Heart right ventricle (tissue), 16 donors: ENCODE results near the gene KCTD10. TPM values are rescaled to one million over a fixed set of nuclear protein-coding genes. Genes with fewer than 3 reads are reported as not detected.

ENCODE experiments used
- ATAC-seq, 8 donors: fragments of 200-7000 bp; cut with Tn5 transposase; one replicate each; pipeline ENCODE4 v1.9.1; 2020; ENCODE audit warnings: mild to moderate bottlenecking in 8 of 8, moderate library complexity in 8 of 8, moderate number of reproducible peaks in 1 of 8
- DNase-seq, 2 donors: peaks; one replicate each; pipeline ENCODE4 v3.0.0-alpha.2; 2020
- H3K27ac ChIP-seq, 10 donors: fragments of 200-600 bp; sonication (generic) in 2 of 10; one replicate each; pipeline versions ENCODE4 v1.5.0 to v1.8.0; 2020 to 2022; ENCODE audit warnings: mild to moderate bottlenecking in 3 of 10
- H3K27me3 ChIP-seq, 7 donors: fragments of 200-600 bp; one replicate each; pipeline ENCODE4 v1.8.0; 2021 to 2022; ENCODE audit warnings: mild to moderate bottlenecking in 2 of 7
- H3K36me3 ChIP-seq, 9 donors: fragments of 200-600 bp; sonication (generic) in 1 of 9; one replicate each; pipeline versions ENCODE4 v1.5.0 to v1.8.0; 2020 to 2022; ENCODE audit warnings: mild to moderate bottlenecking in 2 of 9
- H3K4me1 ChIP-seq, 9 donors: fragments of 200-600 bp; sonication (generic) in 1 of 9; one replicate each; pipeline versions ENCODE4 v1.5.0 to v1.8.0; 2020 to 2022; ENCODE audit warnings: mild to moderate bottlenecking in 4 of 9
- H3K4me3 ChIP-seq, 10 donors: fragments of 200-600 bp; sonication (generic) in 2 of 10; one replicate each; pipeline versions ENCODE4 v1.5.0 to v1.8.0; 2020 to 2022; ENCODE audit warnings: mild to moderate bottlenecking in 7 of 10, moderate library complexity in 2 of 10
- H3K9me3 ChIP-seq, 11 donors: fragments of 200-600 bp in 10 of 11; sonication (generic) in 2 of 11; one replicate each; pipeline versions ENCODE4 v1.5.0 to v1.8.0; 2013 to 2022; ENCODE audit warnings: mild to moderate bottlenecking in 2 of 11, control low read depth in 1 of 11, moderate library complexity in 1 of 11
- CTCF ChIP-seq, 9 donors: fragments of 200-600 bp; sonication (generic) in 2 of 9; IDR thresholded peaks; one replicate each; pipeline versions ENCODE4 v1.5.0 to v1.8.0; 2021 to 2022; ENCODE audit warnings: antibody characterized with exemption in 9 of 9, mild to moderate bottlenecking in 5 of 9, moderate library complexity in 1 of 9
- WGBS, 2 donors: extraction: QIAGEN DNeasy Blood & Tissue Kit; methylation state at CpG; one replicate each; pipeline ENCODE4 v1.1.7; 2013; ENCODE audit warnings: inconsistent platforms in 1 of 2; 5-methylcytosine and 5-hydroxymethylcytosine counted together
- intact Hi-C, 10 donors: fragments of 100-400 bp; cut with DNase I; formaldehyde crosslinking; loops; one replicate each; pipeline versions ENCODE4 v1.11.1 to v1.14.2; 2022
- polyA plus RNA-seq, 2 donors: library from polyadenylated mRNA; stranded (reverse); fragments of 200-250 nt; gene quantifications; one replicate each; pipeline ENCODE4 v1.2.3, GENCODE V29; 2013
- total RNA-seq, 10 donors: library from RNA; stranded (reverse); fragmentation: NEBNext Ultra II Directional in 3 of 10; extraction: Animal tissue kit (Norgen Biotek cat#: 25700) in 3 of 10; gene quantifications; one replicate each; pipeline versions ENCODE4 v1.2.1 to v1.2.4, GENCODE V29; 2021 to 2023
- donor health status: Arrhythmogenic right ventricular cardiomyopathy.
- donor health status: ischemic (EF 13 %, LVEDD 7.1; RV severe dilation, severe dysfunction).
- donor health status: healthy with polysubstance abuse.
- donor health status: DM: no; HTN: yes; CAD: no.
- donor health status: DM: no; HTN: no; CAD: no.
- donor health status: ischemic (EF 25% LVEDD 6.9; RV normal size, moderate dysfunction).
- donor health status: ischemic (EF 25% LVEDD 5.7; RV mildly dilated, moderate dysfunction).
- donor health status: healthy.
- donor health status: DM: yes; HTN: yes; CAD: no.
- donor health status: Ischemic cardiomyopathy.
- donor health status: ischemic (EF 35%, LVEDD 5.7; RV mildly dilated, moderate dysfunction).
- donor health status: nonischemic (EF 11% LVEDD 7.7; RV severe dilation, severe dysfunction).
- donor health status: DM: yes; HTN: yes; CAD: no.
- donor health status: PGD.
- donor health status: ischemic (EF 29% LVEDD 5.4; RV normal size, mild dysfunction).
- donor health status: nonischemic (EF 23%, LVEDD 6.1; RV moderate dilation, normal function).

Gene KCTD10
- total and polyA plus RNA-seq, 12 donors, result 13.6 to 64.9 (median 31.9) TPM

DNA sequence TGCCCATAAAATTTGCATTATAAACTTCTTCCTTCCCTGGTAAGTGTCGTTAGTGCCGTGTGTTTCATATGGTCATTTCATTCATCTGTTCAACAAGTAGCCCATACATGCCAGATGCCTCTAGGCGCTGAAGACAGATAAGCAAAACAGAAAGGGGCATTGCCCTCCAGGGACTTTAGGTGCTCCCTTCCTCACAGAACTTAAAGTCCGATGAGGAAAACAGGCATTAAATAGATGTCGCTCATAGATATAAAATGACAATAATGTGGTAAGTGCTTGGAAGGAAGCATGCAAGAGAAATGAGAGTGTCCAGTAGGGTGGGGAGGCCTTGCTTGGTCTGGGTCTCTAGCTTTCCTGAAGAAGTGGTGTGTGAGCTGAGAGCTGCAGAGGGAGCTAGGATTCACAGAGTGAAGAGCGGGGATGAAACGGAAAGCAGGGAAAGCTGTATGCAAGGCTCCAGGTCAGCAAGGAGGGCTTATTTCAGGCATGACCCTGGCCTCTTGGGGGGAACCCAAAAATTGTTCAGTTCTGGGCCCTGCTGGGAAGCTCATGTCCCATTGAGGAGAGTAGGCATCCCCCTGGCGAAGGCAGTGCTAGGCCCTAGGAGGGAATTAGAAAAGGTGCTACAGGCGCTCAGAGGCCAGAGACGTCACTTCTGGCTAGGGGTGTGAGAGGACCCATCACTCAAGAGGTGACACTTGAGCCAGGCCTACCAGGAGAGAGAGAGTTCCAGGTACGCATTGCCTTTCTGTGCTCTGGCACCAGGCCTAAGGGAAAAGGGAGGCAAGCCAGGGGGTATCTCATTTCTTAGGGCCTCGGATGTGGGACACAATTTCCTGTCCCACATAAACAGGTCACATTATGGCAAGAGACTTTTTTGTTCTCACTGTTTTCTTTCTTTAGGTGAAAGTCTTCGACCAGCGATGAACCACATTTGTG, 12.2 kb upstream of the KCTD10 start:
- no peak for DNase-seq
- WGBS, 2 donors, result 93 to 94% methylated on average over 14 of the region's 14 CpGs
- no peak for ATAC-seq
- Histone ChIP-seq H3K27me3 (no peaks in the 10 kb centered on the region), H3K9me3 (no peaks in the 10 kb centered on the region), H3K4me3 (no peak overlapping the region), H3K4me1 (no peaks in the 10 kb centered on the region), H3K36me3 (peaks cover 6 to 100% (median 87%) of the 10 kb centered on the region in 9 donors), H3K27ac (no peak overlapping the region)
- TF ChIP-seq CTCF (IDR thresholded peaks at IDR 0.05), result no peak
- intact Hi-C loops, result no loop called here

- H3K9me3 ChIP-seq, result no peaks in the 10 kb centered on the region
- intact Hi-C loops, result no loop called here
- no peak overlapping the region for H3K27ac ChIP-seq
- DNase-seq (no peak), ATAC-seq (no peak)
- no peaks in the 10 kb centered on the region for H3K27me3 ChIP-seq
- TF ChIP-seq CTCF (IDR thresholded peaks at IDR 0.05), result no peak
- no peak overlapping the region for H3K4me3 ChIP-seq
- peaks cover 6 to 100% (median 83%) of the 10 kb centered on the region in 9 donors for H3K36me3 ChIP-seq
- WGBS, 2 donors, result 85 to 88% methylated on average over 7 of the region's 7 CpGs
- no peaks in the 10 kb centered on the region for H3K4me1 ChIP-seq
Observed at GRCh38 chr12:109488051-109488665, 11.1 kb upstream of the KCTD10 start.

GRCh38 chr12:109487181-109488050, 10.3 kb upstream of the KCTD10 start:
- intact Hi-C loops, result no loop called here
- WGBS, 2 donors, result 96 to 97% methylated on average over 9 of the region's 9 CpGs
- no peaks in the 10 kb centered on the region for H3K4me1 ChIP-seq
- no peak for TF ChIP-seq CTCF (IDR thresholded peaks at IDR 0.05)
- DNase-seq (no peak), ATAC-seq (no peak)
- H3K4me3 ChIP-seq, result no peak overlapping the region
- no peak overlapping the region for H3K27ac ChIP-seq
- H3K36me3 ChIP-seq, result peaks cover 6 to 100% (median 79%) of the 10 kb centered on the region in 9 donors
- no peaks in the 10 kb centered on the region for H3K9me3 ChIP-seq
- H3K27me3 ChIP-seq, result no peaks in the 10 kb centered on the region

- intact Hi-C loops, result no loop called here
- peaks cover 6 to 86% (median 61%) of the 10 kb centered on the region in 9 donors for H3K36me3 ChIP-seq
- no peak for TF ChIP-seq CTCF (IDR thresholded peaks at IDR 0.05)
- H3K27me3 ChIP-seq, result no peaks in the 10 kb centered on the region
- no peak overlapping the region for H3K27ac ChIP-seq
- H3K4me3 ChIP-seq, result no peak overlapping the region
- H3K4me1 ChIP-seq, result no peaks in the 10 kb centered on the region
- 82 to 97% methylated on average over 4 of the region's 4 CpGs for WGBS, 2 donors
- no peaks in the 10 kb centered on the region for H3K9me3 ChIP-seq
- DNase-seq, result no peak
- ATAC-seq, result no peak
Observed at GRCh38 chr12:109485201-109485600, 8.1 kb upstream of the KCTD10 start.
